Neural cell (in vitro differentiated cells): ENCODE results near the gene HHATL. TPM values are rescaled to one million over a fixed set of nuclear protein-coding genes. Genes with fewer than 3 reads are reported as not detected.

Experiments
- H2AFZ ChIP-seq: fragments of 200-600, 300-800 bp; sonication (generic), shearing (Covaris generic); 2 replicates; pipeline ENCODE4 v1.6.0; 2014; ENCODE audit warnings: low read depth, mild to moderate bottlenecking, antibody characterized with exemption, low read length, moderate library complexity
- H3F3A ChIP-seq: fragments of 200-600 bp; shearing (Covaris generic); 2 replicates; pipeline ENCODE4 v1.6.1; 2016; ENCODE audit warnings: mild to moderate bottlenecking, moderate library complexity, mixed read lengths, antibody characterized with exemption, low read length; ENCODE audit not compliant: insufficient read depth, poor library complexity, severe bottlenecking
- H3K27ac ChIP-seq: fragments of 200-600, 300-800 bp; sonication (generic), shearing (Covaris generic); 2 replicates; pipeline ENCODE4 v1.5.1; 2014; ENCODE audit warnings: mild to moderate bottlenecking, low read length, moderate library complexity
- H3K27me3 ChIP-seq: fragments of 300-800, 200-600 bp; sonication (generic), shearing (Covaris generic); 2 replicates; pipeline ENCODE4 v1.6.0; 2014; ENCODE audit warnings: mild to moderate bottlenecking, low read depth, low read length, moderate library complexity; ENCODE audit not compliant: insufficient read depth
- H3K36me3 ChIP-seq: fragments of 300-800, 200-600 bp; sonication (generic), shearing (Covaris generic); 2 replicates; pipeline ENCODE4 v1.5.1; 2014; ENCODE audit warnings: mild to moderate bottlenecking, antibody characterized with exemption, low read length, moderate library complexity; ENCODE audit not compliant: insufficient read depth
- H3K4me2 ChIP-seq: fragments of 300-800, 200-600 bp; sonication (generic), shearing (Covaris generic); 2 replicates; pipeline ENCODE4 v1.6.0; 2014; ENCODE audit warnings: mild to moderate bottlenecking, low read length
- H3K4me3 ChIP-seq: fragments of 300-800, 200-600 bp; sonication (generic), shearing (Covaris generic); 2 replicates; pipeline ENCODE4 v1.5.1; 2014; ENCODE audit warnings: mild to moderate bottlenecking, low read length, moderate library complexity
- H3K79me2 ChIP-seq: fragments of 200-600 bp; shearing (Covaris generic); replicated peaks from 2 replicates; pipeline ENCODE4 v1.6.0; 2014; ENCODE audit warnings: mild to moderate bottlenecking, low read length, moderate library complexity; ENCODE audit not compliant: insufficient read depth
- H3K9ac ChIP-seq: fragments of 300-800, 200-600 bp; sonication (generic), shearing (Covaris generic); 2 replicates; pipeline ENCODE4 v1.6.1; 2016; ENCODE audit warnings: mild to moderate bottlenecking, low read length, mixed read lengths
- H3K9me2 ChIP-seq: fragments of 200-600 bp; shearing (Covaris generic); 2 replicates; pipeline ENCODE4 v1.6.1; 2016; ENCODE audit warnings: mild to moderate bottlenecking, low read length, mixed read lengths; ENCODE audit not compliant: insufficient read depth
- H3K9me3 ChIP-seq: fragments of 200-600, 300-800 bp; sonication (generic), shearing (Covaris generic); 2 replicates; pipeline ENCODE4 v1.6.1; 2016; ENCODE audit warnings: mild to moderate bottlenecking, mixed run types, low read length, moderate library complexity, mixed read lengths
- H4K20me1 ChIP-seq: fragments of 200-600 bp; shearing (Covaris generic); 2 replicates; pipeline ENCODE4 v1.6.1; 2016; ENCODE audit warnings: mild to moderate bottlenecking, mixed run types; ENCODE audit not compliant: insufficient read depth
- EP300 ChIP-seq: fragments of 450-650 bp; conservative IDR thresholded peaks from 2 replicates; pipeline ENCODE4 v1.6.1; 2014; ENCODE audit warnings: antibody characterized with exemption, mild to moderate bottlenecking, moderate library complexity; ENCODE audit not compliant: poor library complexity, severe bottlenecking
- EZH2 ChIP-seq: fragments of 200-600, 300-800 bp; shearing (Covaris generic), sonication (generic); IDR thresholded peaks from 2 replicates; pipeline ENCODE4 v1.6.1; 2014; ENCODE audit warnings: antibody characterized with exemption, low read length, borderline replicate concordance, mild to moderate bottlenecking; ENCODE audit not compliant: insufficient read depth, poor library complexity, severe bottlenecking
- MXI1 ChIP-seq: fragments of 450-650 bp; conservative IDR thresholded peaks from 2 replicates; pipeline ENCODE4 v1.6.1; 2014; ENCODE audit warnings: antibody characterized with exemption, mild to moderate bottlenecking; ENCODE audit not compliant: poor library complexity, severe bottlenecking
- POLR2AphosphoS5 ChIP-seq: IDR thresholded peaks from 2 replicates; pipeline ENCODE4 v1.6.1; 2012
- RAD21 ChIP-seq: fragments of 450-650 bp; conservative IDR thresholded peaks from 2 replicates; pipeline ENCODE4 v1.6.1; 2014; ENCODE audit warnings: antibody characterized with exemption, mild to moderate bottlenecking, moderate library complexity
- SMC3 ChIP-seq: fragments of 450-650 bp; conservative IDR thresholded peaks from 2 replicates; pipeline ENCODE4 v1.6.1; 2014; ENCODE audit warnings: antibody characterized with exemption, mild to moderate bottlenecking, moderate library complexity; ENCODE audit not compliant: poor library complexity
- TAF1 ChIP-seq: IDR thresholded peaks from 2 replicates; pipeline ENCODE4 v1.6.1; 2012; ENCODE audit warnings: low read depth
- polyA plus RNA-seq: library from polyadenylated mRNA; depleted of rRNA; stranded (reverse); fragments of >200 nt; gene quantifications from 2 replicates; pipeline ENCODE4 v1.2.3, GENCODE V29; 2014
- TF ChIP-seq, protein P1 (sequence below): fragments of 450-650 bp; IDR thresholded peaks from 2 replicates; pipeline ENCODE4 v1.5.1; 2014; ENCODE audit warnings: antibody characterized with exemption, mild to moderate bottlenecking, moderate library complexity; ENCODE audit not compliant: poor library complexity, severe bottlenecking
- TF ChIP-seq, protein P2 (sequence below): IDR thresholded peaks from 2 replicates; pipeline ENCODE4 v1.6.1; 2012; ENCODE audit warnings: borderline replicate concordance

The HHATL gene
- polyA plus RNA-seq, 1 donor from 2014 or later = not detected

DNA sequence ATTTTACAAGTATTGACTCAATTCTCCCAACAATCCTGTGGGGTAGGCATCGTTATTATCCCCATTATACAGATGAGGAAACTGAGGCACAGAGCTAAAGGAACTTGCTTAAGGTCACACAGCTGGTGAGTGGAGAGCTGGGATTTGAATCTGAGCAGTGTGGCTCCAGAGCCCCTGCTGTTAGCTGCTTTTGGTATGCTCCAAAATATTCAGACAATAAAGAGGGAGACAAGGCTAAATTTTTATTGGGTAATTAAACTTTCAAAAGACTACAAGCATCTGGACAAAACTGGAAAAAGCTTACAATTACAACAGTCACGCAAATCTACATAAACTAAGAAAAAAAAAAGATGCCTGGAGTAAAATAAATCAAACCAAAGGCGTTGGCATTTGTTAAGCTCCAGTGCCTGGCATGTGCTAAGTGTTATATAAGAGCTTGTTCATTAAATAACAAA is 42.7 kb upstream of the HHATL start:
- Histone ChIP-seq H3K9me2 (no peaks in the 10 kb centered on the region), H4K20me1 (no peaks in the 10 kb centered on the region), H2AFZ (no peak overlapping the region), H3K4me3 (no peak overlapping the region), H3K9me3 (no peaks in the 10 kb centered on the region), H3K27me3 (no peaks in the 10 kb centered on the region), H3F3A (no peaks in the 10 kb centered on the region), H3K27ac (no peak overlapping the region), H3K36me3 (no peaks in the 10 kb centered on the region), H3K9ac (no peak overlapping the region), H3K4me2 (no peak overlapping the region), H3K79me2 (no peaks in the 10 kb centered on the region)
- TF ChIP-seq RAD21 (no peak), POLR2AphosphoS5 (no peak), TAF1 (no peak)
- TF ChIP-seq, protein P1, sequence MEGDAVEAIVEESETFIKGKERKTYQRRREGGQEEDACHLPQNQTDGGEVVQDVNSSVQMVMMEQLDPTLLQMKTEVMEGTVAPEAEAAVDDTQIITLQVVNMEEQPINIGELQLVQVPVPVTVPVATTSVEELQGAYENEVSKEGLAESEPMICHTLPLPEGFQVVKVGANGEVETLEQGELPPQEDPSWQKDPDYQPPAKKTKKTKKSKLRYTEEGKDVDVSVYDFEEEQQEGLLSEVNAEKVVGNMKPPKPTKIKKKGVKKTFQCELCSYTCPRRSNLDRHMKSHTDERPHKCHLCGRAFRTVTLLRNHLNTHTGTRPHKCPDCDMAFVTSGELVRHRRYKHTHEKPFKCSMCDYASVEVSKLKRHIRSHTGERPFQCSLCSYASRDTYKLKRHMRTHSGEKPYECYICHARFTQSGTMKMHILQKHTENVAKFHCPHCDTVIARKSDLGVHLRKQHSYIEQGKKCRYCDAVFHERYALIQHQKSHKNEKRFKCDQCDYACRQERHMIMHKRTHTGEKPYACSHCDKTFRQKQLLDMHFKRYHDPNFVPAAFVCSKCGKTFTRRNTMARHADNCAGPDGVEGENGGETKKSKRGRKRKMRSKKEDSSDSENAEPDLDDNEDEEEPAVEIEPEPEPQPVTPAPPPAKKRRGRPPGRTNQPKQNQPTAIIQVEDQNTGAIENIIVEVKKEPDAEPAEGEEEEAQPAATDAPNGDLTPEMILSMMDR = no peak
- TF ChIP-seq, protein P2, sequence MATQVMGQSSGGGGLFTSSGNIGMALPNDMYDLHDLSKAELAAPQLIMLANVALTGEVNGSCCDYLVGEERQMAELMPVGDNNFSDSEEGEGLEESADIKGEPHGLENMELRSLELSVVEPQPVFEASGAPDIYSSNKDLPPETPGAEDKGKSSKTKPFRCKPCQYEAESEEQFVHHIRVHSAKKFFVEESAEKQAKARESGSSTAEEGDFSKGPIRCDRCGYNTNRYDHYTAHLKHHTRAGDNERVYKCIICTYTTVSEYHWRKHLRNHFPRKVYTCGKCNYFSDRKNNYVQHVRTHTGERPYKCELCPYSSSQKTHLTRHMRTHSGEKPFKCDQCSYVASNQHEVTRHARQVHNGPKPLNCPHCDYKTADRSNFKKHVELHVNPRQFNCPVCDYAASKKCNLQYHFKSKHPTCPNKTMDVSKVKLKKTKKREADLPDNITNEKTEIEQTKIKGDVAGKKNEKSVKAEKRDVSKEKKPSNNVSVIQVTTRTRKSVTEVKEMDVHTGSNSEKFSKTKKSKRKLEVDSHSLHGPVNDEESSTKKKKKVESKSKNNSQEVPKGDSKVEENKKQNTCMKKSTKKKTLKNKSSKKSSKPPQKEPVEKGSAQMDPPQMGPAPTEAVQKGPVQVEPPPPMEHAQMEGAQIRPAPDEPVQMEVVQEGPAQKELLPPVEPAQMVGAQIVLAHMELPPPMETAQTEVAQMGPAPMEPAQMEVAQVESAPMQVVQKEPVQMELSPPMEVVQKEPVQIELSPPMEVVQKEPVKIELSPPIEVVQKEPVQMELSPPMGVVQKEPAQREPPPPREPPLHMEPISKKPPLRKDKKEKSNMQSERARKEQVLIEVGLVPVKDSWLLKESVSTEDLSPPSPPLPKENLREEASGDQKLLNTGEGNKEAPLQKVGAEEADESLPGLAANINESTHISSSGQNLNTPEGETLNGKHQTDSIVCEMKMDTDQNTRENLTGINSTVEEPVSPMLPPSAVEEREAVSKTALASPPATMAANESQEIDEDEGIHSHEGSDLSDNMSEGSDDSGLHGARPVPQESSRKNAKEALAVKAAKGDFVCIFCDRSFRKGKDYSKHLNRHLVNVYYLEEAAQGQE = no peak

DNA sequence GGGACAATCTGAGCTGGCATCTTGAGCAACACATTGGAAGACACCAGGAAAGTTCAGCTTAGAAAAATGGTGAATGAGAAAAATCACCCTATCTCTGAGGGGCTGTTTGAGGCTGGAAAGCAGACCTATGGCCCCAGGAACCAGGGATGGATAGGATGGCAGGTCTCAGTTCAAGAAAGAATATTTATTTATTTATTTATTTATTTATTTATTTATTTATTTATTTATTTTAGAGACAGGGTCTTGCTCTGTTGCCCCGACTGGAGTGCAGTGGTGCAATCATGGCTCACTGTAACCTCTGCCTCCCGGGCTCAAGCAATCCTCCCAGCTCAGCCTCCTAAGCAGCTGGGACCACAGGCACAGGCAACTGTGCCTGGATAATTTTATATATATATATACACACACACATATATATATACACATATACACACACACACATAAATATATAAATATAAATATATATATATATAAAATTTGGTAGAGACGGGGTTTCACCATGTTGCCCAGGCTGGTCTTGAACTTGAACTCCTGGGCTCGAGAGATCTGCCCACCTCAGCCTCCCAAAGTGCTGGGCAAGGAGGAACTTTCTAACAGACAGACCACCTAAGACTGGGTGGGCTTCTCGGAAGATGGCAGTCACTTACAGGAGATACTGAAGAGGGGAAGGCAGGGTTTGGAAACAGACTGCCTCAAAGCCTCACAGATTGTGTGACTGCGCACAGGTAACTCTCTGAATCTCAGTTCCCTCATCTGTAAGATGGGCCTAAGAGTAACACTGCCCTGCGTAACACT is 40.8 kb upstream of the HHATL start:
- Histone ChIP-seq H3K4me2 (no peak overlapping the region), H3K4me3 (no peak overlapping the region), H3K79me2 (no peaks in the 10 kb centered on the region), H3K27ac (no peak overlapping the region), H4K20me1 (no peaks in the 10 kb centered on the region), H3K9me2 (no peaks in the 10 kb centered on the region), H3K9ac (no peak overlapping the region), H2AFZ (no peak overlapping the region), H3K36me3 (no peaks in the 10 kb centered on the region), H3K27me3 (no peaks in the 10 kb centered on the region), H3F3A (no peaks in the 10 kb centered on the region), H3K9me3 (no peaks in the 10 kb centered on the region)
- TF ChIP-seq TAF1 (no peak), EP300 (no peak), EZH2 (no peak), SMC3 (no peak), MXI1 (no peak), RAD21 (no peak), POLR2AphosphoS5 (no peak)
- TF ChIP-seq, protein P1 = no peak
- TF ChIP-seq, protein P2 = no peak
